ENCODE data around the gene LIN37. TPM values are rescaled to one million over a fixed set of nuclear protein-coding genes. Genes with fewer than 3 reads are reported as not detected.
A peak's percentile ranks its signal among the peaks of the same experiment; 100 is the strongest.

Gene LIN37
- total RNA-seq, result 11.9 to 18.6 TPM (median 13.5 TPM) in 3 replicates
- long read RNA-seq, transcript LIN37-201 (9 exons, 1,150 nt), result major isoform, 5 of 10 reads
- long read RNA-seq, partial matches to known transcripts, result 2 of 10 reads
- long read RNA-seq, other reads (novel, unspliced or antisense), result 3 of 10 reads

- H3K4me1 Mint-ChIP-seq (ENCODE audit: low read depth), result peaks cover 55% of the 10 kb centered on the region
- no peaks in the 10 kb centered on the region for H3K36me3 Mint-ChIP-seq (ENCODE audit: low read depth)
- H3K9me3 Mint-ChIP-seq (ENCODE audit: low read depth), result no peaks in the 10 kb centered on the region
- H3K27ac Mint-ChIP-seq (ENCODE audit: unreplicated experiment), result peak within 1 kb of the TSS; percentile 92
- peak; percentile 98 for DNase-seq (ENCODE audit: low spot score)
- no peaks in the 10 kb centered on the region for H3K27me3 Mint-ChIP-seq (ENCODE audit: low read depth)
- TF ChIP-seq CTCF (IDR thresholded peaks at IDR 0.05), result no peak
- peak within 1 kb of the TSS; percentile 99 for H3K4me3 Mint-ChIP-seq (ENCODE audit: unreplicated experiment)
These were observed at the start of gene LIN37 for GRCh38 chr19:35748106-35749020. Gene LIN37, plus strand, starts transcription at chr19:35748576. Its CDS starts 149 bp downstream, at chr19:35748725.

- Mint-ChIP-seq H3K27ac (ENCODE audit: unreplicated experiment) (peak overlapping the region; percentile 87), H3K4me1 (ENCODE audit: low read depth) (peaks cover 3% of the 10 kb centered on the region), H3K9me3 (ENCODE audit: low read depth) (no peaks in the 10 kb centered on the region), H3K36me3 (ENCODE audit: low read depth) (no peaks in the 10 kb centered on the region), H3K27me3 (ENCODE audit: low read depth) (no peaks in the 10 kb centered on the region), H3K4me3 (ENCODE audit: unreplicated experiment) (peak overlapping the region; percentile 97)
- no peak for DNase-seq (ENCODE audit: low spot score)
- TF ChIP-seq CTCF (IDR thresholded peaks at IDR 0.05), result no peak
These were observed 46.0 kb upstream of the LIN37 start for GRCh38 chr19:35702223-35703012.

GRCh38 chr19:35703343-35703742 is 45.0 kb upstream of the LIN37 start:
- Mint-ChIP-seq H3K4me1 (ENCODE audit: low read depth) (peaks cover 3% of the 10 kb centered on the region), H3K4me3 (ENCODE audit: unreplicated experiment) (no peak overlapping the region), H3K27ac (ENCODE audit: unreplicated experiment) (no peak overlapping the region), H3K9me3 (ENCODE audit: low read depth) (no peaks in the 10 kb centered on the region), H3K27me3 (ENCODE audit: low read depth) (no peaks in the 10 kb centered on the region), H3K36me3 (ENCODE audit: low read depth) (no peaks in the 10 kb centered on the region)
- DNase-seq (ENCODE audit: low spot score), result no peak
- no peak for TF ChIP-seq CTCF (IDR thresholded peaks at IDR 0.05)

- H3K4me1 Mint-ChIP-seq (ENCODE audit: low read depth), result peaks cover 3% of the 10 kb centered on the region
- H3K27me3 Mint-ChIP-seq (ENCODE audit: low read depth), result no peaks in the 10 kb centered on the region
- no peak for DNase-seq (ENCODE audit: low spot score)
- no peaks in the 10 kb centered on the region for H3K9me3 Mint-ChIP-seq (ENCODE audit: low read depth)
- H3K4me3 Mint-ChIP-seq (ENCODE audit: unreplicated experiment), result no peak within 1 kb of the TSS
- no peaks in the 10 kb centered on the region for H3K36me3 Mint-ChIP-seq (ENCODE audit: low read depth)
- no peak within 1 kb of the TSS for H3K27ac Mint-ChIP-seq (ENCODE audit: unreplicated experiment)
- no peak for TF ChIP-seq CTCF (IDR thresholded peaks at IDR 0.05)
These were observed 44.2 kb upstream of the LIN37 start, which contains the start of gene ZBTB32 for GRCh38 chr19:35704218-35704617. Gene ZBTB32, plus strand, starts transcription at chr19:35704558. Its CDS starts 10,069 bp downstream, at chr19:35714627.

GRCh38 chr19:35708391-35708790 is 40.0 kb upstream of the LIN37 start:
- H3K9me3 Mint-ChIP-seq (ENCODE audit: low read depth), result no peaks in the 10 kb centered on the region
- peaks cover 4% of the 10 kb centered on the region for H3K4me1 Mint-ChIP-seq (ENCODE audit: low read depth)
- no peaks in the 10 kb centered on the region for H3K27me3 Mint-ChIP-seq (ENCODE audit: low read depth)
- H3K27ac Mint-ChIP-seq (ENCODE audit: unreplicated experiment), result no peak overlapping the region
- no peak for DNase-seq (ENCODE audit: low spot score)
- no peak for TF ChIP-seq CTCF (IDR thresholded peaks at IDR 0.05)
- H3K4me3 Mint-ChIP-seq (ENCODE audit: unreplicated experiment), result no peak overlapping the region
- H3K36me3 Mint-ChIP-seq (ENCODE audit: low read depth), result no peaks in the 10 kb centered on the region
